Neural progenitor cell (in vitro differentiated cells): ENCODE data around the gene FOXN3. TPM values are rescaled to one million over a fixed set of nuclear protein-coding genes. Genes with fewer than 3 reads are reported as not detected.

Experiments
- DNase-seq: peaks from one replicate; pipeline ENCODE4 v3.0.0-alpha.2; 2016; ENCODE audit warnings: low spot score
- H2AFZ ChIP-seq: fragments of 200-600 bp; sonication (generic); replicated peaks from 2 replicates; pipeline ENCODE4 v1.6.1; 2016; ENCODE audit warnings: antibody characterized with exemption
- H3F3A ChIP-seq: fragments of 200-600 bp; sonication (generic); 2 replicates; pipeline ENCODE4 v1.6.1; 2016; ENCODE audit warnings: antibody characterized with exemption, low read depth
- H3K27ac ChIP-seq: fragments of 200-600 bp; sonication (generic); 2 replicates; pipeline ENCODE4 v1.5.1; 2016; ENCODE audit warnings: mild to moderate bottlenecking
- H3K27me3 ChIP-seq: fragments of 200-600 bp; sonication (generic); 2 replicates; pipeline ENCODE4 v1.6.1; 2016; ENCODE audit warnings: mild to moderate bottlenecking, moderate library complexity
- H3K36me3 ChIP-seq: fragments of 200-600 bp; sonication (generic); 2 replicates; pipeline ENCODE4 v1.5.1; 2016
- H3K4me1 ChIP-seq: fragments of 200-600 bp; sonication (generic); 2 replicates; pipeline ENCODE4 v1.6.1; 2016; ENCODE audit warnings: mixed run types
- H3K4me2 ChIP-seq: fragments of 200-600 bp; sonication (generic); 2 replicates; pipeline ENCODE4 v1.6.1; 2016
- H3K4me3 ChIP-seq: fragments of 200-600 bp; sonication (generic); 2 replicates; pipeline ENCODE4 v1.5.1; 2016
- H3K79me2 ChIP-seq: fragments of 200-600 bp; sonication (generic); 2 replicates; pipeline ENCODE4 v1.6.1; 2016; ENCODE audit warnings: low read depth
- H3K9ac ChIP-seq: fragments of 200-600 bp; sonication (generic); 2 replicates; pipeline ENCODE4 v1.6.1; 2016
- H3K9me3 ChIP-seq: fragments of 200-600 bp; sonication (generic); 2 replicates; pipeline ENCODE4 v1.5.1; 2016; ENCODE audit warnings: low read depth
- H4K20me1 ChIP-seq: fragments of 200-600 bp; sonication (generic); 2 replicates; pipeline ENCODE4 v1.6.1; 2016; ENCODE audit warnings: low read depth
- H3K27ac Mint-ChIP-seq: 3 replicates; pipeline ENCODE4 v1.8.0; 2021; ENCODE audit warnings: mixed read lengths
- H3K27me3 Mint-ChIP-seq: 2 replicates; pipeline ENCODE4 v1.8.0; 2022; ENCODE audit warnings: low read depth, mild to moderate bottlenecking, inconsistent platforms, moderate library complexity, mixed read lengths; ENCODE audit not compliant: insufficient read depth
- H3K36me3 Mint-ChIP-seq: 3 replicates; pipeline ENCODE4 v1.8.0; 2021; ENCODE audit warnings: mixed read lengths
- H3K4me1 Mint-ChIP-seq: 3 replicates; pipeline ENCODE4 v1.8.0; 2021; ENCODE audit warnings: mixed read lengths
- H3K4me3 Mint-ChIP-seq: 3 replicates; pipeline ENCODE4 v1.8.0; 2021; ENCODE audit warnings: mild to moderate bottlenecking, moderate library complexity, mixed read lengths
- H3K9me3 Mint-ChIP-seq: 3 replicates; pipeline ENCODE4 v1.8.0; 2020; ENCODE audit warnings: mixed read lengths
- EZH2 ChIP-seq: fragments of 200-600 bp; sonication (generic); IDR thresholded peaks from 2 replicates; pipeline ENCODE4 v1.6.1; 2017; ENCODE audit warnings: antibody characterized with exemption, mild to moderate bottlenecking, moderate library complexity
- EZH2phosphoT487 ChIP-seq: fragments of 200-600 bp; sonication (generic); IDR thresholded peaks from 2 replicates; pipeline ENCODE4 v1.6.1; 2017; ENCODE audit warnings: antibody characterized with exemption
- total RNA-seq: library from RNA; depleted of rRNA; stranded (reverse); fragments of >200 nt; gene quantifications from 2 replicates; pipeline ENCODE4 v1.2.3, GENCODE V29; 2015; ENCODE audit warnings: low replicate concordance
- TF ChIP-seq, protein P1 (sequence below): fragments of 200-600 bp; sonication (generic); IDR thresholded peaks from 2 replicates; pipeline ENCODE4 v1.5.1; 2017; ENCODE audit warnings: antibody characterized with exemption, mild to moderate bottlenecking

Gene FOXN3
- total RNA-seq, 1 donor from 2014 or later = 39.5 TPM

DNA sequence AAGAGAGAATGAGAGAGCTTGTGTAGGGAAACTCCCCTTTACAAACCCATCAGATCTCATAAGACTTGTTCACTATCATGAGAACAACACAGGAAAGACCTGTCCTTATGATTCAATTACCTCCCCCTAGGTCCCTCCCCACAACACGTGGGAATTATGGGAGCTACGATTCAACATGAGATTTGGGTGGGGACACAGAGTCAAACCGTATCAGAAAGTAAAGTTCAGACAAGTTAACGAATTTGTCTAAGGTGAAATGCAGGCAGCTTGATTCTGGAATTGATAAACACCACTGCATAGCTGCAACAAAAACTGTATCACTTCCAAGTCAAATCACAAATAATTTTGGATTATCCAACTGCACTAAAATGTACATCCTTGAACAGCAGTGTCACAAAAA lies 47.4 kb downstream of the FOXN3 start:
- Histone ChIP-seq H3K79me2 (peaks cover 98% of the 10 kb centered on the region), H3K4me1 (peaks cover 30% of the 10 kb centered on the region), H3K36me3 (no peaks in the 10 kb centered on the region), H3K9ac (no peak overlapping the region), H3K4me2 (no peak overlapping the region), H3K4me3 (no peak overlapping the region), H2AFZ (no peak overlapping the region), H3K27me3 (no peaks in the 10 kb centered on the region), H3K27ac (no peak overlapping the region), H3F3A (no peaks in the 10 kb centered on the region), H4K20me1 (peaks cover 20% of the 10 kb centered on the region), H3K9me3 (no peaks in the 10 kb centered on the region)
- DNase-seq = no peak
- Mint-ChIP-seq H3K4me1 (peaks cover 15% of the 10 kb centered on the region), H3K4me3 (no peak overlapping the region), H3K27ac (no peak overlapping the region), H3K36me3 (peaks cover 25% of the 10 kb centered on the region), H3K27me3 (no peaks in the 10 kb centered on the region), H3K9me3 (peaks cover 10% of the 10 kb centered on the region)
- TF ChIP-seq, protein P1, sequence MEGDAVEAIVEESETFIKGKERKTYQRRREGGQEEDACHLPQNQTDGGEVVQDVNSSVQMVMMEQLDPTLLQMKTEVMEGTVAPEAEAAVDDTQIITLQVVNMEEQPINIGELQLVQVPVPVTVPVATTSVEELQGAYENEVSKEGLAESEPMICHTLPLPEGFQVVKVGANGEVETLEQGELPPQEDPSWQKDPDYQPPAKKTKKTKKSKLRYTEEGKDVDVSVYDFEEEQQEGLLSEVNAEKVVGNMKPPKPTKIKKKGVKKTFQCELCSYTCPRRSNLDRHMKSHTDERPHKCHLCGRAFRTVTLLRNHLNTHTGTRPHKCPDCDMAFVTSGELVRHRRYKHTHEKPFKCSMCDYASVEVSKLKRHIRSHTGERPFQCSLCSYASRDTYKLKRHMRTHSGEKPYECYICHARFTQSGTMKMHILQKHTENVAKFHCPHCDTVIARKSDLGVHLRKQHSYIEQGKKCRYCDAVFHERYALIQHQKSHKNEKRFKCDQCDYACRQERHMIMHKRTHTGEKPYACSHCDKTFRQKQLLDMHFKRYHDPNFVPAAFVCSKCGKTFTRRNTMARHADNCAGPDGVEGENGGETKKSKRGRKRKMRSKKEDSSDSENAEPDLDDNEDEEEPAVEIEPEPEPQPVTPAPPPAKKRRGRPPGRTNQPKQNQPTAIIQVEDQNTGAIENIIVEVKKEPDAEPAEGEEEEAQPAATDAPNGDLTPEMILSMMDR = no peak
- TF ChIP-seq EZH2 = no peak
- no peak for TF ChIP-seq EZH2phosphoT487

DNA sequence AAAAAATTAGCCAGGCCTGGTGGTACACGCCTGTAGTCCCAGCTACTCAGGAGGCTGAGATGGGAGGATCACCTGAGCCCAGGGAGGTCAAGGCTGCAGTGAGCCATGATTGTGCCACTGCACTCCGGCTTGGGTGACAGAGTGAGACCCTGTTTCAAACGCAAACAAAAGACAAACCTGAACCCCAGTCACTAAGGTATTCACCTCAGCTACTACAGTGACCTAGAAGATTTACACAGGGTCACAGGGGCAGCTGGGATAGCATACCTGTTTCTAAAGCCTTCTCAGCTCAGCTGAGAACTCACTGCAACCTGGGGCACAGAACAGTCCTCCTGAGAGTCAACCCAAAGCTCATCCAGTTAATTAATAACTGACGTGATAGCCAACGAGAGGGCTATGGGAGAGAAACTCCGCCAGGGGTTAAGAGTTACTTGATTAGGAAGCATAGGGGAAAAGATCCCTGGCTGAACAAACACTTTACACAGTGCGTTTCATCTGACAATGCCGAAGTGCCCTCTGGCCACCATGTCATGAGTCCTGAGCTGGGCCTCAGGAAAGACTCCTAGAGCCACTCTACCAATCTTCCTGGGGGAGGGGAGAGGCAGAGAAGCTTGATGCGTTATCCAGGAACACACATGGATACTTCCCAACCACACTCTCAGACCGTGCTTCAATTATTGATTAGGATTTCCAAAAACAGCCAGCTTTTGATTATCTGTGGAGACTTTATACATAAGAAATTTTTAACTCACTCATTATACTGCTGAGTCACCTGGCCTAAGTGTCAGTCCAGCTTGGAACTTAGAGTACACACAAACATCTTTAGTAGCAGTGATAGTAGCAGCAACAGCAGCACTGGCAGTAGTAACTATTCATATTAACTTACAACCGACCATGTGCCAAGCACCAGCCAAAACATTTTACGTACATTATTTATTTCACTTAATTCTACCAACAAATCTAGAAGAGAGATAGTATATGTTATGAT lies 48.2 kb downstream of the FOXN3 start:
- TF ChIP-seq, protein P1 = no peak
- no peak for TF ChIP-seq EZH2
- no peak for TF ChIP-seq EZH2phosphoT487
- H3K4me1 Mint-ChIP-seq = peaks cover 20% of the 10 kb centered on the region
- DNase-seq = no peak
- no peaks in the 10 kb centered on the region for H3F3A ChIP-seq
- H3K36me3 ChIP-seq = no peaks in the 10 kb centered on the region
- H3K4me1 ChIP-seq = peaks cover 30% of the 10 kb centered on the region
- peaks cover 11% of the 10 kb centered on the region for H3K9me3 Mint-ChIP-seq
- no peak overlapping the region for H3K4me3 ChIP-seq
- peaks cover 25% of the 10 kb centered on the region for H3K36me3 Mint-ChIP-seq
- no peak overlapping the region for H3K27ac ChIP-seq
- no peak overlapping the region for H3K9ac ChIP-seq
- H3K27me3 Mint-ChIP-seq = no peaks in the 10 kb centered on the region
- H3K79me2 ChIP-seq = peaks cover 97% of the 10 kb centered on the region
- no peak overlapping the region for H3K27ac Mint-ChIP-seq
- no peak overlapping the region for H2AFZ ChIP-seq
- no peaks in the 10 kb centered on the region for H3K27me3 ChIP-seq
- H4K20me1 ChIP-seq = peaks cover 20% of the 10 kb centered on the region
- H3K9me3 ChIP-seq = no peaks in the 10 kb centered on the region
- H3K4me3 Mint-ChIP-seq = no peak overlapping the region
- no peak overlapping the region for H3K4me2 ChIP-seq

DNA sequence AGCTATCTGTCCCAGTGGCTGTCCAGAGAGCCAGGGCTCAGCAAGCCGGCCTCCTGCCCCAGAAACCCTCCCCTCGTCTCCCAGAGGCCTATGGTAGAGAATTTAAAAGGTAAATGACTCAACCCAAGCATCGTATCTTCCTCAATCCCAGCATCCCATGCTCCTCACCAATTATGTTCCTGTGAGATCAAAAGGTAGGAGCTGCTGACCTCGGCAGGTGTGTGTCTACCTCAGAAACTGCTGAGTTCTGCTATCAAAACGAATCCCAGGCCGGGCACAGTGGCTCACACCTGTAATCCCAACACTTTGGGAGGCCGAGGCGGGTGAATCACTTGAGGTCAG lies 49.3 kb downstream of the FOXN3 start:
- no peak overlapping the region for H3K27ac ChIP-seq
- H4K20me1 ChIP-seq = peaks cover 20% of the 10 kb centered on the region
- H3K9ac ChIP-seq = no peak overlapping the region
- peaks cover 30% of the 10 kb centered on the region for H3K4me1 ChIP-seq
- no peak overlapping the region for H3K4me3 ChIP-seq
- no peaks in the 10 kb centered on the region for H3F3A ChIP-seq
- H3K36me3 ChIP-seq = no peaks in the 10 kb centered on the region
- peaks cover 97% of the 10 kb centered on the region for H3K79me2 ChIP-seq
- TF ChIP-seq EZH2 (no peak), EZH2phosphoT487 (no peak)
- TF ChIP-seq, protein P1 = no peak
- no peak overlapping the region for H3K4me2 ChIP-seq
- peaks cover 28% of the 10 kb centered on the region for H3K36me3 Mint-ChIP-seq
- no peak overlapping the region for H2AFZ ChIP-seq
- no peaks in the 10 kb centered on the region for H3K9me3 ChIP-seq
- no peak overlapping the region for H3K27ac Mint-ChIP-seq
- peaks cover 20% of the 10 kb centered on the region for H3K4me1 Mint-ChIP-seq
- no peaks in the 10 kb centered on the region for H3K27me3 ChIP-seq
- no peak for DNase-seq
- peaks cover 12% of the 10 kb centered on the region for H3K9me3 Mint-ChIP-seq
- H3K27me3 Mint-ChIP-seq = no peaks in the 10 kb centered on the region
- no peak overlapping the region for H3K4me3 Mint-ChIP-seq
